ENCODE data around the gene PEG3.

PEG3 gene

GRCh38 chr19:56806639-56807038 lies 33.9 kb downstream of the PEG3 start:
- DNase-seq, result no peak
